Urinary bladder (tissue), 4 donors: ENCODE results near the gene GPBAR1. TPM values are rescaled to one million over a fixed set of nuclear protein-coding genes. Genes with fewer than 3 reads are reported as not detected.

Experiments used
- DNase-seq: peaks from one replicate; pipeline ENCODE4 v3.0.0-alpha.2; 2015; ENCODE audit errors: extremely low spot score
- H3K27ac ChIP-seq: one replicate; pipeline ENCODE4 v1.5.1; 2013; ENCODE audit warnings: low read depth, mild to moderate bottlenecking, moderate library complexity
- H3K36me3 ChIP-seq: one replicate; pipeline ENCODE4 v1.6.1; 2013; ENCODE audit warnings: mild to moderate bottlenecking, moderate library complexity; ENCODE audit not compliant: insufficient read depth
- H3K4me1 ChIP-seq: one replicate; pipeline ENCODE4 v1.6.1; 2013; ENCODE audit warnings: mild to moderate bottlenecking, moderate library complexity; ENCODE audit not compliant: insufficient read depth
- H3K4me3 ChIP-seq: one replicate; pipeline ENCODE4 v1.5.1; 2013; ENCODE audit warnings: low read depth, low read length
- WGBS: extraction: QIAGEN DNeasy Blood & Tissue Kit; methylation state at CpG from one replicate; pipeline ENCODE4 v1.1.7; 2013; 5-methylcytosine and 5-hydroxymethylcytosine counted together
- polyA plus RNA-seq: library from polyadenylated mRNA; stranded (reverse); fragments of 200-250 nt; gene quantifications from one replicate; pipeline ENCODE4 v1.2.3, GENCODE V29; 2013
- total RNA-seq: library from RNA; depleted of rRNA; stranded (reverse); fragments of >200 nt; gene quantifications from one replicate; pipeline ENCODE4 v1.2.3, GENCODE V29; 2014
- donor health status: healthy with polysubstance abuse.
- donor health status: healthy.

Gene GPBAR1
- total RNA-seq (1.6 TPM), polyA plus RNA-seq (19.3 TPM)

- H3K4me1 ChIP-seq, result no peaks in the 10 kb centered on the region
- WGBS, result 52% methylated on average over 10 of the region's 10 CpGs
- DNase-seq, result no peak
Observed at GRCh38 chr2:218260742-218261422, at the start of gene GPBAR1. Gene GPBAR1 (plus strand): TSS chr2:218261015. CDS start chr2:218262725, 1,710 bp downstream.

GRCh38 chr2:218214116-218214515, 46.7 kb upstream of the GPBAR1 start:
- no peak overlapping the region for H3K4me3 ChIP-seq
- H3K4me1 ChIP-seq, result no peaks in the 10 kb centered on the region
- 86% methylated on average over 1 of the region's 1 CpG for WGBS
- no peak for DNase-seq
- no peak overlapping the region for H3K27ac ChIP-seq
- no peaks in the 10 kb centered on the region for H3K36me3 ChIP-seq

More at GRCh38 chr2:218260742-218261422, at the start of gene GPBAR1:
- Histone ChIP-seq H3K36me3 (peaks cover 2% of the 10 kb centered on the region), H3K27ac (peak within 1 kb of the TSS; percentile 23), H3K4me3 (no peak within 1 kb of the TSS)

GRCh38 chr2:218216336-218216673, 44.5 kb upstream of the GPBAR1 start:
- 40% methylated on average over 9 of the region's 9 CpGs for WGBS
- Histone ChIP-seq H3K36me3 (no peaks in the 10 kb centered on the region), H3K27ac (peak overlapping the region; percentile 98), H3K4me3 (peak overlapping the region; percentile 91), H3K4me1 (no peaks in the 10 kb centered on the region)
- DNase-seq, result no peak

GRCh38 chr2:218216674-218217359, 44.0 kb upstream of the GPBAR1 start, which contains the start of gene ARPC2:
Gene ARPC2 (plus strand): TSS chr2:218217189. CDS start chr2:218217471, 282 bp downstream.
- WGBS, result under 1% methylated on average over 60 of the region's 60 CpGs
- DNase-seq, result peak; percentile 84
- no peaks in the 10 kb centered on the region for H3K36me3 ChIP-seq
- H3K4me1 ChIP-seq, result no peaks in the 10 kb centered on the region
- H3K27ac ChIP-seq, result peak within 1 kb of the TSS; percentile 98
- H3K4me3 ChIP-seq, result peak within 1 kb of the TSS; percentile 91

- no peaks in the 10 kb centered on the region for H3K4me1 ChIP-seq
- DNase-seq, result no peak
- WGBS, result under 1% methylated on average over 47 of the region's 47 CpGs
- H3K27ac ChIP-seq, result peak overlapping the region; percentile 98
- H3K36me3 ChIP-seq, result no peaks in the 10 kb centered on the region
- peak overlapping the region; percentile 91 for H3K4me3 ChIP-seq
Observed at GRCh38 chr2:218217360-218218267, 43.2 kb upstream of the GPBAR1 start.

GRCh38 chr2:218218268-218219185, 42.3 kb upstream of the GPBAR1 start:
- Histone ChIP-seq H3K4me1 (no peaks in the 10 kb centered on the region), H3K27ac (peak overlapping the region; percentile 98), H3K36me3 (peaks cover under 1% of the 10 kb centered on the region), H3K4me3 (peak overlapping the region; percentile 91)
- WGBS, result 12% methylated on average over 4 of the region's 4 CpGs
- peak; percentile 72 for DNase-seq

GRCh38 chr2:218219934-218220333, 40.9 kb upstream of the GPBAR1 start:
- WGBS, result 48% methylated on average over 2 of the region's 2 CpGs
- no peak overlapping the region for H3K4me3 ChIP-seq

GRCh38 chr2:218221000-218221399, 39.8 kb upstream of the GPBAR1 start:
- no peak for DNase-seq
- H3K27ac ChIP-seq, result no peak overlapping the region
- peaks cover 5% of the 10 kb centered on the region for H3K36me3 ChIP-seq
- H3K4me1 ChIP-seq, result no peaks in the 10 kb centered on the region
- 70% methylated on average over 5 of the region's 5 CpGs for WGBS
- H3K4me3 ChIP-seq, result no peak overlapping the region

More at GRCh38 chr2:218219934-218220333, 40.9 kb upstream of the GPBAR1 start:
- H3K4me1 ChIP-seq, result no peaks in the 10 kb centered on the region
- no peak for DNase-seq
- H3K36me3 ChIP-seq, result peaks cover 5% of the 10 kb centered on the region
- H3K27ac ChIP-seq, result peak overlapping the region; percentile 62

- H3K4me1 ChIP-seq, result no peaks in the 10 kb centered on the region
- H3K4me3 ChIP-seq, result no peak overlapping the region
- peaks cover 5% of the 10 kb centered on the region for H3K36me3 ChIP-seq
- 72% methylated on average over 5 of the region's 5 CpGs for WGBS
- no peak for DNase-seq
- H3K27ac ChIP-seq, result peak overlapping the region; percentile 23
Observed at GRCh38 chr2:218223046-218223445, 37.8 kb upstream of the GPBAR1 start.

GRCh38 chr2:218224186-218224585, 36.6 kb upstream of the GPBAR1 start:
- DNase-seq, result no peak
- Histone ChIP-seq H3K4me1 (no peaks in the 10 kb centered on the region), H3K27ac (no peak overlapping the region), H3K4me3 (no peak overlapping the region), H3K36me3 (peaks cover 5% of the 10 kb centered on the region)
- 66% methylated on average over 1 of the region's 1 CpG for WGBS

- peaks cover 11% of the 10 kb centered on the region for H3K36me3 ChIP-seq
- WGBS, result 83% methylated on average over 3 of the region's 3 CpGs
- H3K4me3 ChIP-seq, result no peak overlapping the region
- H3K4me1 ChIP-seq, result peaks cover 3% of the 10 kb centered on the region
- H3K27ac ChIP-seq, result no peak overlapping the region
- DNase-seq, result no peak
Observed at GRCh38 chr2:218226903-218227302, 33.9 kb upstream of the GPBAR1 start.

GRCh38 chr2:218228366-218229090, 32.3 kb upstream of the GPBAR1 start:
- Histone ChIP-seq H3K4me1 (peaks cover 3% of the 10 kb centered on the region), H3K4me3 (no peak overlapping the region), H3K36me3 (peaks cover 10% of the 10 kb centered on the region), H3K27ac (no peak overlapping the region)
- DNase-seq, result no peak
- 88% methylated on average over 6 of the region's 6 CpGs for WGBS
